Ovary (tissue), 9 donors: ENCODE results near the gene IPPK. TPM values are rescaled to one million over a fixed set of nuclear protein-coding genes. Genes with fewer than 3 reads are reported as not detected.
A peak's percentile ranks its signal among the peaks of the same experiment; 100 is the strongest.

Experiments
- DNase-seq, 5 donors: peaks; one replicate each; pipeline ENCODE4 v3.0.0-alpha.2; 2019 to 2020
- H3K27ac ChIP-seq, 2 donors: fragments of 200-600 bp; one replicate each; pipeline versions ENCODE4 v1.5.1 to v1.8.0; 2019 to 2022
- H3K27me3 ChIP-seq: fragments of 200-600 bp; one replicate; pipeline ENCODE4 v1.8.0; 2022
- H3K36me3 ChIP-seq: fragments of 200-600 bp; sonication (generic); one replicate; pipeline ENCODE4 v1.5.1; 2019
- H3K4me1 ChIP-seq: one replicate; pipeline ENCODE4 v1.8.1; 2013; ENCODE audit warnings: mild to moderate bottlenecking, moderate library complexity; ENCODE audit not compliant: insufficient read depth
- H3K4me3 ChIP-seq: fragments of 200-600 bp; sonication (generic); one replicate; pipeline ENCODE4 v1.5.1; 2017
- H3K9me3 ChIP-seq, 2 donors: fragments of 200-600 bp in 1 of 2; sonication (generic) in 1 of 2; one replicate each; pipeline versions ENCODE4 v1.5.1 to v1.8.1; 2013 to 2019; ENCODE audit warnings: mild to moderate bottlenecking in 1 of 2, moderate library complexity in 1 of 2
- CTCF ChIP-seq, 3 donors: fragments of 450-650 bp in 2 of 3; fragments of 200-600 bp in 1 of 3; IDR thresholded peaks; one replicate each; pipeline versions ENCODE4 v1.5.1 to v1.8.0; 2016 to 2022; ENCODE audit warnings: antibody characterized with exemption in 3 of 3, mild to moderate bottlenecking in 1 of 3
- EP300 ChIP-seq: sonication (generic); formaldehyde crosslinking; IDR thresholded peaks from one replicate; pipeline ENCODE4 v1.6.1; 2017; ENCODE audit warnings: antibody characterized with exemption
- POLR2A ChIP-seq: fragments of 450-650 bp; IDR thresholded peaks from one replicate; pipeline ENCODE4 v1.6.1; 2017; ENCODE audit warnings: antibody characterized with exemption, mild to moderate bottlenecking, moderate library complexity
- WGBS, 3 donors: extraction: QIAGEN DNeasy Blood & Tissue Kit in 1 of 3; methylation state at CpG; one replicate each; pipeline versions ENCODE4 v1.1.5 to v1.1.7; 2013 to 2017; 5-methylcytosine and 5-hydroxymethylcytosine counted together
- intact Hi-C, 4 donors: fragments of 100-400 bp; cut with DNase I; formaldehyde crosslinking; loops; one replicate each; pipeline versions ENCODE4 v1.11.0 to v1.15.1; 2022 to 2023
- polyA plus RNA-seq, 2 donors: library from polyadenylated mRNA; stranded (reverse); fragments of 200-250 nt in 1 of 2; fragments of 350-450 nt in 1 of 2; fragmentation: Illumina TruSeq in 1 of 2; extraction: RNeasy Lipid Tissue Mini Kit (QIAGEN cat#74804) in 1 of 2; gene quantifications; one replicate each; pipeline ENCODE4 v1.2.3, GENCODE V29; 2013 to 2014
- total RNA-seq, 7 donors: library from RNA; depleted of rRNA in 2 of 7; stranded (reverse); fragments of >200 nt in 2 of 7; fragmentation: NEBNext Ultra II Directional in 3 of 7; extraction: Animal tissue kit (Norgen Biotek cat#: 25700) in 3 of 7; gene quantifications; one replicate each; pipeline versions ENCODE4 v1.1.0 to v1.2.4, GENCODE V29; 2016 to 2023
- donor health status: DM: no; HTN: no; CAD: no; lungs with moderate emphysema.
- donor health status: DM: no; HTN: no; CAD: no.
- donor health status: Bipolar disorder and iron deficiency.
- donor health status: DM: yes; HTN: yes; CAD: no.
- donor health status: DM: no; HTN: no; CAD: no.
- donor health status: DM: yes; HTN: yes; CAD: no.

IPPK gene
- total and polyA plus RNA-seq, 9 donors: 4.7 to 8.5 (median 7.1) TPM

- no peak for TF ChIP-seq CTCF (IDR thresholded peaks at IDR 0.05)
- TF ChIP-seq EP300: no peak
- no peak for TF ChIP-seq POLR2A
- no peak for DNase-seq
- Histone ChIP-seq H3K4me3 (no peak overlapping the region), H3K36me3 (no peaks in the 10 kb centered on the region), H3K27ac (no peak overlapping the region), H3K4me1 (peaks cover 36% of the 10 kb centered on the region), H3K27me3 (no peaks in the 10 kb centered on the region), H3K9me3 (no peaks in the 10 kb centered on the region)
- 54 to 74% (median 64%) methylated on average over 11 of the region's 11 CpGs for WGBS, 3 donors
- intact Hi-C loops: no loop called here
These were observed 57.1 kb downstream of the IPPK start for GRCh38 chr9:92612816-92613215.

- no peak for TF ChIP-seq CTCF (IDR thresholded peaks at IDR 0.05)
- no peak for TF ChIP-seq POLR2A
- no peak for TF ChIP-seq EP300
- peaks cover 31% of the 10 kb centered on the region for H3K4me1 ChIP-seq
- no peak for DNase-seq
- intact Hi-C loops: no loop called here
- H3K27ac ChIP-seq: no peak overlapping the region
- H3K27me3 ChIP-seq: no peaks in the 10 kb centered on the region
- no peaks in the 10 kb centered on the region for H3K9me3 ChIP-seq
- WGBS, 3 donors: 93 to 98% (median 98%) methylated on average over 5 of the region's 5 CpGs
- H3K36me3 ChIP-seq: no peaks in the 10 kb centered on the region
- no peak overlapping the region for H3K4me3 ChIP-seq
These were observed 57.6 kb downstream of the IPPK start for GRCh38 chr9:92612292-92612691.

- H3K36me3 ChIP-seq: no peaks in the 10 kb centered on the region
- TF ChIP-seq POLR2A: no peak
- no peak for TF ChIP-seq CTCF (IDR thresholded peaks at IDR 0.05)
- H3K4me1 ChIP-seq: peaks cover 27% of the 10 kb centered on the region
- 86 to 89% (median 88%) methylated on average over 10 of the region's 10 CpGs for WGBS, 3 donors
- DNase-seq: no peak
- H3K4me3 ChIP-seq: no peak overlapping the region
- no peaks in the 10 kb centered on the region for H3K27me3 ChIP-seq
- no peaks in the 10 kb centered on the region for H3K9me3 ChIP-seq
- intact Hi-C loops: no loop called here
- H3K27ac ChIP-seq: no peak overlapping the region
These were observed 58.2 kb downstream of the IPPK start for GRCh38 chr9:92611621-92612285.

- DNase-seq: peak in 1 of 5 donors; percentile 49
- H3K27ac ChIP-seq: no peak overlapping the region
- no peak for TF ChIP-seq EP300
- TF ChIP-seq POLR2A: no peak
- no peak for TF ChIP-seq CTCF (IDR thresholded peaks at IDR 0.05)
- H3K36me3 ChIP-seq: no peaks in the 10 kb centered on the region
- 67 to 74% (median 68%) methylated on average over 31 to 32 of the region's 32 CpGs for WGBS, 3 donors
- H3K9me3 ChIP-seq: no peaks in the 10 kb centered on the region
- no peaks in the 10 kb centered on the region for H3K27me3 ChIP-seq
- intact Hi-C loops: no loop called here
- peaks cover 24% of the 10 kb centered on the region for H3K4me1 ChIP-seq
- no peak overlapping the region for H3K4me3 ChIP-seq
These were observed 59.2 kb downstream of the IPPK start for GRCh38 chr9:92610470-92611420.
